CD1c-positive myeloid dendritic cell (primary cell): Measurements from ENCODE around the gene SYNGR3.

Source experiments
- DNase-seq: peaks from one replicate; pipeline ENCODE4 v3.0.0-alpha.2; 2016; ENCODE audit errors: extremely low spot score

The SYNGR3 gene

GRCh38 chr16:2040787-2041522 lies 51.2 kb downstream of the SYNGR3 start:
- DNase-seq, result no peak

- no peak for DNase-seq
Observed at GRCh38 chr16:2042171-2042985, 52.6 kb downstream of the SYNGR3 start.

- no peak for DNase-seq
Observed at GRCh38 chr16:2042986-2043666, 53.4 kb downstream of the SYNGR3 start.
